HEK293 (cell line): ENCODE measurements around the gene DUSP16.

ENCODE experiments used
- GLI2 ChIP-seq: fragments of 450-650 bp; formaldehyde crosslinking; IDR thresholded peaks from 2 replicates; pipeline ENCODE4; 2017; ENCODE audit warnings: missing biosample characterization, missing genetic modification characterization, low read depth, borderline replicate concordance
- SP3 ChIP-seq: fragments of 450-650 bp; formaldehyde crosslinking; IDR thresholded peaks from 2 replicates; pipeline ENCODE4 v1.5.1; 2016; ENCODE audit warnings: missing biosample characterization, missing genetic modification characterization
- ZBTB7A ChIP-seq: fragments of 450-650 bp; formaldehyde crosslinking; IDR thresholded peaks from 2 replicates; pipeline ENCODE4 v1.5.1; 2016; ENCODE audit warnings: low read depth, missing biosample characterization, missing genetic modification characterization
- ZNF121 ChIP-seq: fragments of 450-650 bp; formaldehyde crosslinking; IDR thresholded peaks from 2 replicates; pipeline ENCODE4 v1.5.1; 2016; ENCODE audit warnings: missing biosample characterization, missing genetic modification characterization
- ZNF146 ChIP-seq: fragments of 450-650 bp; formaldehyde crosslinking; IDR thresholded peaks from 2 replicates; pipeline ENCODE4 v1.5.1; 2016; ENCODE audit warnings: missing biosample characterization, missing genetic modification characterization
- ZNF350 ChIP-seq: fragments of 450-650 bp; formaldehyde crosslinking; IDR thresholded peaks from 2 replicates; pipeline ENCODE4 v1.5.0; 2017; ENCODE audit warnings: missing biosample characterization, mild to moderate bottlenecking, missing genetic modification characterization
- ZNF571 ChIP-seq: fragments of 450-650 bp; formaldehyde crosslinking; IDR thresholded peaks from 2 replicates; pipeline ENCODE4 v1.5.0; 2017; ENCODE audit warnings: missing biosample characterization, missing genetic modification characterization
- ZNF670 ChIP-seq: fragments of 450-650 bp; formaldehyde crosslinking; IDR thresholded peaks from 2 replicates; pipeline ENCODE4 v1.5.1; 2016; ENCODE audit warnings: missing biosample characterization, missing genetic modification characterization, low read depth
- TF ChIP-seq, protein P1 (sequence below): fragments of 450-650 bp; formaldehyde crosslinking; IDR thresholded peaks from 2 replicates; pipeline ENCODE4 v1.5.1; 2016; ENCODE audit warnings: missing biosample characterization, missing genetic modification characterization

DNA sequence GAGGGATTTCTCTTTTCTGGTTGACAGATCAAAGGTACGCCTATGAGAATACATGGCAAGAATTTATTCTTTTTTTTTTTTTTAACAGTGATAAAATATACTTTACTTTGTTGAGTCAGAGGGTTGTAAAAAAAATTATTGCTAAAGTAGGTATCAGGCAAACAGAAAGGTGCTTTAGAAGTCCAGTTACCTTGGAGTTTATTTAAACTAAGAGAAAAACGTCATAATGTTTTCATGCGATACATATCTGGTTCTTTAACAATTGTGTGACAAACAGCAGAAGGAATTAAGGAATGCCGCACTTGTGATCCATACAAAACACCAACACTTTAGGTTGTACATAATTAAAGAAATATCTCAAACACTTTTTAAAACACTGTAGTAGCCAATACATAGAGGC is 111.6 kb downstream of the DUSP16 start:
- TF ChIP-seq, protein P1, sequence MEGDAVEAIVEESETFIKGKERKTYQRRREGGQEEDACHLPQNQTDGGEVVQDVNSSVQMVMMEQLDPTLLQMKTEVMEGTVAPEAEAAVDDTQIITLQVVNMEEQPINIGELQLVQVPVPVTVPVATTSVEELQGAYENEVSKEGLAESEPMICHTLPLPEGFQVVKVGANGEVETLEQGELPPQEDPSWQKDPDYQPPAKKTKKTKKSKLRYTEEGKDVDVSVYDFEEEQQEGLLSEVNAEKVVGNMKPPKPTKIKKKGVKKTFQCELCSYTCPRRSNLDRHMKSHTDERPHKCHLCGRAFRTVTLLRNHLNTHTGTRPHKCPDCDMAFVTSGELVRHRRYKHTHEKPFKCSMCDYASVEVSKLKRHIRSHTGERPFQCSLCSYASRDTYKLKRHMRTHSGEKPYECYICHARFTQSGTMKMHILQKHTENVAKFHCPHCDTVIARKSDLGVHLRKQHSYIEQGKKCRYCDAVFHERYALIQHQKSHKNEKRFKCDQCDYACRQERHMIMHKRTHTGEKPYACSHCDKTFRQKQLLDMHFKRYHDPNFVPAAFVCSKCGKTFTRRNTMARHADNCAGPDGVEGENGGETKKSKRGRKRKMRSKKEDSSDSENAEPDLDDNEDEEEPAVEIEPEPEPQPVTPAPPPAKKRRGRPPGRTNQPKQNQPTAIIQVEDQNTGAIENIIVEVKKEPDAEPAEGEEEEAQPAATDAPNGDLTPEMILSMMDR (tag by site-specific recombination), result no peak
- TF ChIP-seq ZBTB7A (tag by site-specific recombination) (no peak), SP3 (tag by site-specific recombination) (no peak), ZNF121 (tag by site-specific recombination) (no peak), ZNF146 (tag by site-specific recombination) (no peak), ZNF670 (no peak), ZNF350 (tag by site-specific recombination) (no peak), GLI2 (tag by site-specific recombination) (no peak), ZNF571 (tag by site-specific recombination) (no peak)
